ENCODE measurements around the gene INSYN2A. TPM values are rescaled to one million over a fixed set of nuclear protein-coding genes. Genes with fewer than 3 reads are reported as not detected.
A peak's percentile ranks its signal among the peaks of the same experiment; 100 is the strongest.

The INSYN2A gene, protein sequence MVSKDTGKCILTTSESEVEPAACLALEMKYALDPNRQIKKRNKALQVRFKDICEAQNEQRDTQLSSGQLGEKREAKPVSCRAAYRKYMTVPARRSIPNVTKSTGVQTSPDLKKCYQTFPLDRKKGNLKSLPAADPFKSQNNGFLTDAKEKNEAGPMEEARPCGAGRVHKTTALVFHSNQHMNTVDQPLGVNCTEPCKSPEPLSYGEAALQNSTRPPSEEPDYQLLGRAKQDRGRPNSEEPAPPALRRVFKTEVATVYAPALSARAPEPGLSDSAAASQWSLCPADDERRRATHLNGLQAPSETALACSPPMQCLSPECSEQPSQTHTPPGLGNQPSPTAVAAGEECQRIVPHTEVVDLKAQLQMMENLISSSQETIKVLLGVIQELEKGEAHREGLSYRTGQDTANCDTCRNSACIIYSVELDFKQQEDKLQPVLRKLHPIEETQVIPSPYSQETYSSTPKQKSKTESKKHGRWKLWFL
- polyA plus RNA-seq (2013, experiment 1 of 2) = 0.04 TPM
- 0.03 TPM for polyA plus RNA-seq (2013, experiment 2 of 2)

GRCh38 chr10:127196282-127197153 lies at the start of gene INSYN2A:
Gene INSYN2A, minus strand, starts transcription at chr10:127196591. Its CDS starts 20,196 bp downstream, at chr10:127176395.
- H3K9me3 ChIP-seq (replicated peaks in 1 of 2; ENCODE audit: control insufficient read depth in 2 of 2, insufficient read depth in 1 of 2, low read depth in 1 of 2, low read length in 2 of 2) = no peaks in the 10 kb centered on the region
- peak within 1 kb of the TSS; percentile 88 for H3K9ac ChIP-seq (ENCODE audit: low read depth, low read length, poor library complexity)
- peak within 1 kb of the TSS; percentile 59 to 78 for H3K4me3 ChIP-seq (ENCODE audit: low read length in 2 of 2)
- H3K79me1 ChIP-seq (ENCODE audit: low read depth, low read length) = no peaks in the 10 kb centered on the region
- H2AK5ac ChIP-seq (ENCODE audit: low read depth, low read length) = no peak within 1 kb of the TSS
- H3K27ac ChIP-seq (replicated peaks; ENCODE audit: low read length) = no peak within 1 kb of the TSS
- no peak within 1 kb of the TSS for H4K8ac ChIP-seq (ENCODE audit: low read depth, low read length)
- H3K18ac ChIP-seq (ENCODE audit: low read length) = peak within 1 kb of the TSS; percentile 71
- H3K4me2 ChIP-seq (ENCODE audit: insufficient read depth, low read length, poor library complexity, severe bottlenecking) = peak within 1 kb of the TSS; percentile 98
- H2BK120ac ChIP-seq (ENCODE audit: low read depth, low read length) = no peak within 1 kb of the TSS
- no CpG with 5 or more reads among the region's 81 CpGs for WGBS, 2 donors (ENCODE audit: extremely low coverage in 2 of 2, insufficient read length in 2 of 2, insufficient replicate concordance in 1 of 2)
- H2BK12ac ChIP-seq (ENCODE audit: low read length) = no peak within 1 kb of the TSS
- H3K14ac ChIP-seq (ENCODE audit: low read length) = peak within 1 kb of the TSS; percentile 84
- H3K27me3 ChIP-seq (ENCODE audit: control insufficient read depth in 3 of 3, insufficient read depth in 3 of 3, low read depth in 1 of 3, low read length in 3 of 3) = peaks cover 5 to 36% (median 10%) of the 10 kb centered on the region in 3 experiments
- H2AFZ ChIP-seq (ENCODE audit: low read length) = peak within 1 kb of the TSS; percentile 90
- H2BK15ac ChIP-seq (ENCODE audit: low read length) = no peak within 1 kb of the TSS
- no peak within 1 kb of the TSS for H3K23ac ChIP-seq (ENCODE audit: low read depth, low read length, poor library complexity)
- H2BK5ac ChIP-seq (ENCODE audit: low read length) = no peak within 1 kb of the TSS
- H3K4me1 ChIP-seq (ENCODE audit: control insufficient read depth in 2 of 2, insufficient read depth in 1 of 2, low read depth in 1 of 2, low read length in 2 of 2) = peaks cover 0 to 6% of the 10 kb centered on the region in 2 donors
- H3K4ac ChIP-seq (ENCODE audit: low read length) = no peak within 1 kb of the TSS
- no peak within 1 kb of the TSS for H4K91ac ChIP-seq (ENCODE audit: low read depth, low read length, poor library complexity)
- peaks cover 0 to 2% of the 10 kb centered on the region in 2 donors for H3K36me3 ChIP-seq (replicated peaks in 1 of 2; ENCODE audit: control insufficient read depth in 2 of 2, insufficient read depth in 2 of 2, low read length in 2 of 2)
- peak; percentile 58 for DNase-seq (ENCODE audit: low spot score)

DNA sequence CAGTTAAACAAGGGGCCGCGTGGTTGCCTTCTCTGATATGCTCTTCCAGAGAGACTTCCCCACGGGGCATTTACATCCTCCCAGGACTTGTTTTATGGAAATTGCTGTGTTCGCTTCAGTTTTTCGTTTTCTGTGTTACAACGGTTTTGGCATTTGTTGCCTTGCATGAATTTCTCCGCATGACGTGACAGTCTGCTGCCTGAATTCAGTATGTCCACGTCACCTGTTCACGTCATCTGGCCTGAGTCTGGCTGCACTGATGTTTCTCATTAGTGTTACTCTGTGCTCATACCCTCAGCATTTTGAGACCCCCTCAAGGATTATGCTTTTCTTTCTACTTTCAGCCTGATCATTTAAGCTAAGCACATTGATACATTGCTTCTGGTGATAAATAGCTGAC lies 49.1 kb upstream of the INSYN2A start:
- Histone ChIP-seq H3K9ac (ENCODE audit: low read depth, low read length, poor library complexity) (no peak overlapping the region), H3K23ac (ENCODE audit: low read depth, low read length, poor library complexity) (no peak overlapping the region), H2BK15ac (ENCODE audit: low read length) (no peak overlapping the region), H3K14ac (ENCODE audit: low read length) (no peak overlapping the region), H3K4ac (ENCODE audit: low read length) (no peak overlapping the region), H4K8ac (ENCODE audit: low read depth, low read length) (no peak overlapping the region), H3K36me3 (replicated peaks in 1 of 2; ENCODE audit: control insufficient read depth in 2 of 2, insufficient read depth in 2 of 2, low read length in 2 of 2) (peaks cover 9 to 22% of the 10 kb centered on the region in 2 donors), H3K27ac (replicated peaks; ENCODE audit: low read length) (no peak overlapping the region), H2BK12ac (ENCODE audit: low read length) (no peak overlapping the region), H2AK5ac (ENCODE audit: low read depth, low read length) (no peak overlapping the region), H3K9me3 (replicated peaks in 1 of 2; ENCODE audit: control insufficient read depth in 2 of 2, insufficient read depth in 1 of 2, low read depth in 1 of 2, low read length in 2 of 2) (peaks cover 0 to 11% of the 10 kb centered on the region in 2 donors), H2AFZ (ENCODE audit: low read length) (no peak overlapping the region), H2BK5ac (ENCODE audit: low read length) (no peak overlapping the region), H2BK120ac (ENCODE audit: low read depth, low read length) (no peak overlapping the region), H4K91ac (ENCODE audit: low read depth, low read length, poor library complexity) (no peak overlapping the region), H3K27me3 (ENCODE audit: control insufficient read depth in 3 of 3, insufficient read depth in 3 of 3, low read depth in 1 of 3, low read length in 3 of 3) (no peaks in the 10 kb centered on the region), H3K18ac (ENCODE audit: low read length) (no peak overlapping the region), H3K4me2 (ENCODE audit: insufficient read depth, low read length, poor library complexity, severe bottlenecking) (no peak overlapping the region), H3K79me1 (ENCODE audit: low read depth, low read length) (no peaks in the 10 kb centered on the region), H3K4me3 (ENCODE audit: low read length in 2 of 2) (no peak overlapping the region), H3K4me1 (ENCODE audit: control insufficient read depth in 2 of 2, insufficient read depth in 1 of 2, low read depth in 1 of 2, low read length in 2 of 2) (no peaks in the 10 kb centered on the region)
- WGBS, 2 donors (ENCODE audit: extremely low coverage in 2 of 2, insufficient read length in 2 of 2, insufficient replicate concordance in 1 of 2) = no CpG with 5 or more reads among the region's 10 CpGs
- no peak for DNase-seq (ENCODE audit: low spot score)

GRCh38 chr10:127243490-127244272 lies 47.3 kb upstream of the INSYN2A start:
- no peak overlapping the region for H2BK120ac ChIP-seq (ENCODE audit: low read depth, low read length)
- peak; percentile 31 for DNase-seq (ENCODE audit: low spot score)
- H2BK12ac ChIP-seq (ENCODE audit: low read length) = no peak overlapping the region
- no peak overlapping the region for H2BK5ac ChIP-seq (ENCODE audit: low read length)
- H3K27ac ChIP-seq (replicated peaks; ENCODE audit: low read length) = no peak overlapping the region
- no peak overlapping the region for H3K4me2 ChIP-seq (ENCODE audit: insufficient read depth, low read length, poor library complexity, severe bottlenecking)
- peaks cover 3 to 8% of the 10 kb centered on the region in 2 donors for H3K36me3 ChIP-seq (replicated peaks in 1 of 2; ENCODE audit: control insufficient read depth in 2 of 2, insufficient read depth in 2 of 2, low read length in 2 of 2)
- no peak overlapping the region for H3K4ac ChIP-seq (ENCODE audit: low read length)
- H3K18ac ChIP-seq (ENCODE audit: low read length) = no peak overlapping the region
- H3K9ac ChIP-seq (ENCODE audit: low read depth, low read length, poor library complexity) = no peak overlapping the region
- H2AK5ac ChIP-seq (ENCODE audit: low read depth, low read length) = no peak overlapping the region
- no peak overlapping the region for H3K14ac ChIP-seq (ENCODE audit: low read length)
- no peak overlapping the region for H2AFZ ChIP-seq (ENCODE audit: low read length)
- H4K8ac ChIP-seq (ENCODE audit: low read depth, low read length) = no peak overlapping the region
- no CpG with 5 or more reads among the region's 4 CpGs for WGBS, 2 donors (ENCODE audit: extremely low coverage in 2 of 2, insufficient read length in 2 of 2, insufficient replicate concordance in 1 of 2)
- H4K91ac ChIP-seq (ENCODE audit: low read depth, low read length, poor library complexity) = no peak overlapping the region
- no peak overlapping the region for H3K4me3 ChIP-seq (ENCODE audit: low read length in 2 of 2)
- H3K9me3 ChIP-seq (replicated peaks in 1 of 2; ENCODE audit: control insufficient read depth in 2 of 2, insufficient read depth in 1 of 2, low read depth in 1 of 2, low read length in 2 of 2) = peaks cover 0 to 7% of the 10 kb centered on the region in 2 donors
- H3K23ac ChIP-seq (ENCODE audit: low read depth, low read length, poor library complexity) = no peak overlapping the region
- H3K4me1 ChIP-seq (ENCODE audit: control insufficient read depth in 2 of 2, insufficient read depth in 1 of 2, low read depth in 1 of 2, low read length in 2 of 2) = no peaks in the 10 kb centered on the region
- H3K79me1 ChIP-seq (ENCODE audit: low read depth, low read length) = no peaks in the 10 kb centered on the region
- no peaks in the 10 kb centered on the region for H3K27me3 ChIP-seq (ENCODE audit: control insufficient read depth in 3 of 3, insufficient read depth in 3 of 3, low read depth in 1 of 3, low read length in 3 of 3)
- H2BK15ac ChIP-seq (ENCODE audit: low read length) = no peak overlapping the region

All from neuronal stem cell (in vitro differentiated cells).